ENCODE data around the gene ZMIZ1. TPM values are rescaled to one million over a fixed set of nuclear protein-coding genes. Genes with fewer than 3 reads are reported as not detected.

ZMIZ1 gene
- total and polyA plus RNA-seq, 12 donors: 6.6 to 113 (median 55.1) TPM

GRCh38 chr10:79063661-79064492 lies 4.9 kb upstream of the ZMIZ1 start:
- H3K4me3 ChIP-seq: no peak overlapping the region
- TF ChIP-seq CTCF (IDR thresholded peaks at IDR 0.05) (no peak), POLR2A (IDR thresholded peaks at IDR 0.05) (no peak)
- H3K4me1 ChIP-seq (replicated peaks in 1 of 2): peaks cover 6 to 10% of the 10 kb centered on the region in 2 donors
- intact Hi-C loops (cut with DNase I): loop anchor here (10.0 kb wide), 2 partner anchors 59 to 89 kb away; no protein-coding TSS in a partner anchor
- H3K9me3 ChIP-seq (replicated peaks in 1 of 3): no peaks in the 10 kb centered on the region
- no peaks in the 10 kb centered on the region for H3K36me3 ChIP-seq (replicated peaks in 1 of 2)
- DNase-seq: peak in 3 of 7 donors; percentile 5 to 46 (median 10)
- WGBS, 4 donors: 89 to 92% (median 90%) methylated on average over 8 of the region's 8 CpGs
- H3K27ac ChIP-seq: no peak overlapping the region
- no peaks in the 10 kb centered on the region for H3K27me3 ChIP-seq

- Histone ChIP-seq H3K9me3 (replicated peaks in 1 of 3) (no peaks in the 10 kb centered on the region), H3K4me1 (replicated peaks in 1 of 2) (peaks cover 6 to 10% of the 10 kb centered on the region in 2 donors), H3K27me3 (no peaks in the 10 kb centered on the region), H3K36me3 (replicated peaks in 1 of 2) (no peaks in the 10 kb centered on the region), H3K4me3 (no peak overlapping the region), H3K27ac (no peak overlapping the region)
- WGBS, 4 donors: 95 to 99% methylated on average over 2 of the region's 2 CpGs; no CpG with 5 or more reads in 2 of the 4 donors
- peak in 1 of 7 donors; percentile 47 for DNase-seq
- TF ChIP-seq CTCF (IDR thresholded peaks at IDR 0.05) (no peak), POLR2A (IDR thresholded peaks at IDR 0.05) (no peak)
- intact Hi-C loops (cut with DNase I): loop anchor here (10.0 kb wide), 2 partner anchors 60 to 90 kb away; no protein-coding TSS in a partner anchor
Measured at GRCh38 chr10:79065091-79065551, 3.6 kb upstream of the ZMIZ1 start.

- H3K27ac ChIP-seq: no peak overlapping the region
- intact Hi-C loops (cut with DNase I): loop anchor here (10.0 kb wide), 2 partner anchors 61 to 91 kb away; no protein-coding TSS in a partner anchor
- H3K27me3 ChIP-seq: no peaks in the 10 kb centered on the region
- peaks cover 6 to 10% of the 10 kb centered on the region in 2 donors for H3K4me1 ChIP-seq (replicated peaks in 1 of 2)
- H3K9me3 ChIP-seq (replicated peaks in 1 of 3): no peaks in the 10 kb centered on the region
- WGBS, 4 donors: 49 to 94% (median 78%) methylated on average over 2 of the region's 2 CpGs
- H3K4me3 ChIP-seq: no peak overlapping the region
- H3K36me3 ChIP-seq (replicated peaks in 1 of 2): no peaks in the 10 kb centered on the region
- TF ChIP-seq POLR2A (IDR thresholded peaks at IDR 0.05) (no peak), CTCF (IDR thresholded peaks at IDR 0.05) (no peak)
- no peak for DNase-seq
Measured at GRCh38 chr10:79065853-79066252, 2.9 kb upstream of the ZMIZ1 start.

- Histone ChIP-seq H3K4me3 (peak overlapping the region in 2 of 4 donors; percentile 35 to 99), H3K9me3 (replicated peaks in 1 of 3) (no peaks in the 10 kb centered on the region), H3K4me1 (replicated peaks in 1 of 2) (peaks cover 11 to 13% of the 10 kb centered on the region in 2 donors), H3K27me3 (no peaks in the 10 kb centered on the region), H3K36me3 (replicated peaks in 1 of 2) (no peaks in the 10 kb centered on the region), H3K27ac (peak overlapping the region in 4 of 5 donors; percentile 15 to 99 (median 93))
- TF ChIP-seq CTCF (IDR thresholded peaks at IDR 0.05): peak in 1 of 6 experiments; percentile 21
- no peak for TF ChIP-seq POLR2A (IDR thresholded peaks at IDR 0.05)
- no peak for DNase-seq
- intact Hi-C loops (cut with DNase I): loop anchor here (10.0 kb wide), 2 partner anchors 62 to 92 kb away; no protein-coding TSS in a partner anchor
- 10 to 25% (median 12%) methylated on average over 10 to 37 of the region's 37 CpGs for WGBS, 4 donors
Measured at GRCh38 chr10:79066411-79067240, 2.1 kb upstream of the ZMIZ1 start.

All from adrenal gland (tissue), 12 donors.